Femur (tissue), 1 donor: Measurements from ENCODE around the gene BORCS5.

ENCODE experiments used
- DNase-seq: peaks from one replicate; pipeline ENCODE4 v3.0.0-alpha.2; 2017

The BORCS5 gene

GRCh38 chr12:12439636-12440035 is 82.8 kb downstream of the BORCS5 start:
- DNase-seq = no peak

- no peak for DNase-seq
Measured at GRCh38 chr12:12440784-12441428, 84.0 kb downstream of the BORCS5 start.

GRCh38 chr12:12441429-12441807 is 84.5 kb downstream of the BORCS5 start:
- no peak for DNase-seq

GRCh38 chr12:12441843-12442461 is 85.1 kb downstream of the BORCS5 start:
- DNase-seq = no peak

GRCh38 chr12:12442548-12443071 is 85.7 kb downstream of the BORCS5 start:
- DNase-seq = no peak

GRCh38 chr12:12443431-12443878 is 86.6 kb downstream of the BORCS5 start:
- peak; percentile 83 for DNase-seq

- no peak for DNase-seq
Measured at GRCh38 chr12:12445165-12445881, 88.4 kb downstream of the BORCS5 start.

GRCh38 chr12:12445882-12446181 is 89.0 kb downstream of the BORCS5 start:
- no peak for DNase-seq

GRCh38 chr12:12446786-12447185 is 89.9 kb downstream of the BORCS5 start:
- no peak for DNase-seq

- no peak for DNase-seq
Measured at GRCh38 chr12:12447236-12447635, 90.4 kb downstream of the BORCS5 start.

- DNase-seq = no peak
Measured at GRCh38 chr12:12447837-12448236, 91.0 kb downstream of the BORCS5 start.

GRCh38 chr12:12449533-12450025 is 92.7 kb downstream of the BORCS5 start:
- no peak for DNase-seq

- DNase-seq = no peak
Measured at GRCh38 chr12:12450043-12450471, 93.2 kb downstream of the BORCS5 start.

GRCh38 chr12:12451098-12451497 is 94.2 kb downstream of the BORCS5 start:
- DNase-seq = no peak

- DNase-seq = no peak
Measured at GRCh38 chr12:12452326-12452902, 95.5 kb downstream of the BORCS5 start.

- no peak for DNase-seq
Measured at GRCh38 chr12:12453635-12454034, 96.8 kb downstream of the BORCS5 start.

- DNase-seq = no peak
Measured at GRCh38 chr12:12454315-12454714, 97.4 kb downstream of the BORCS5 start.

- DNase-seq = no peak
Measured at GRCh38 chr12:12456637-12457036, 99.8 kb downstream of the BORCS5 start.

GRCh38 chr12:12460935-12461922 is 104.4 kb downstream of the BORCS5 start:
- no peak for DNase-seq

- no peak for DNase-seq
Measured at GRCh38 chr12:12461923-12462315, 105.0 kb downstream of the BORCS5 start.

GRCh38 chr12:12465522-12465921 is 108.6 kb downstream of the BORCS5 start:
- DNase-seq = no peak

GRCh38 chr12:12466157-12466556 is 109.3 kb downstream of the BORCS5 start:
- no peak for DNase-seq
